CD4-positive, alpha-beta T cell treated with Interleukin-4 for 1 hour (primary cell): ENCODE measurements around the gene LAGE3.
A peak's percentile ranks its signal among the peaks of the same experiment; 100 is the strongest.

Experiments
- DNase-seq, 2 donors: peaks; one replicate each; pipeline ENCODE4 v3.0.0-alpha.2; 2020 to 2022

The LAGE3 gene

GRCh38 chrX:154431341-154431740 is 47.7 kb downstream of the LAGE3 start:
- peak in 1 of 2 donors; percentile 35 for DNase-seq

GRCh38 chrX:154430916-154431315 is 48.2 kb downstream of the LAGE3 start:
- DNase-seq = peak in 1 of 2 donors; percentile 45

- DNase-seq = no peak
Observed at GRCh38 chrX:154430479-154430878, 48.6 kb downstream of the LAGE3 start.

- DNase-seq = no peak
Observed at GRCh38 chrX:154429711-154430110, 49.4 kb downstream of the LAGE3 start.

- DNase-seq = peak; percentile 90 to 91
Observed at GRCh38 chrX:154428176-154429171, 50.6 kb downstream of the LAGE3 start, which contains the start of gene ATP6AP1. TSS of gene ATP6AP1 (plus strand) at chrX:154428677. CDS start at chrX:154428693, 16 bp downstream.
